HG03575 (cell line): Measurements from ENCODE around the gene STK32C.
"Not testable (repeated sequence)": the region's sequence is repeated elsewhere in the genome, so short reads cannot be mapped to it uniquely, and the experiment has no call there.

Experiments used
- ATAC-seq: cut with Tn5 transposase; IDR thresholded peaks from one replicate; pipeline ENCODE4 v1.9.1; 2021; ENCODE audit not compliant: unreplicated experiment, insufficient number of reproducible peaks, low FRiP score; ENCODE audit errors: extremely low read depth

The STK32C gene

DNA sequence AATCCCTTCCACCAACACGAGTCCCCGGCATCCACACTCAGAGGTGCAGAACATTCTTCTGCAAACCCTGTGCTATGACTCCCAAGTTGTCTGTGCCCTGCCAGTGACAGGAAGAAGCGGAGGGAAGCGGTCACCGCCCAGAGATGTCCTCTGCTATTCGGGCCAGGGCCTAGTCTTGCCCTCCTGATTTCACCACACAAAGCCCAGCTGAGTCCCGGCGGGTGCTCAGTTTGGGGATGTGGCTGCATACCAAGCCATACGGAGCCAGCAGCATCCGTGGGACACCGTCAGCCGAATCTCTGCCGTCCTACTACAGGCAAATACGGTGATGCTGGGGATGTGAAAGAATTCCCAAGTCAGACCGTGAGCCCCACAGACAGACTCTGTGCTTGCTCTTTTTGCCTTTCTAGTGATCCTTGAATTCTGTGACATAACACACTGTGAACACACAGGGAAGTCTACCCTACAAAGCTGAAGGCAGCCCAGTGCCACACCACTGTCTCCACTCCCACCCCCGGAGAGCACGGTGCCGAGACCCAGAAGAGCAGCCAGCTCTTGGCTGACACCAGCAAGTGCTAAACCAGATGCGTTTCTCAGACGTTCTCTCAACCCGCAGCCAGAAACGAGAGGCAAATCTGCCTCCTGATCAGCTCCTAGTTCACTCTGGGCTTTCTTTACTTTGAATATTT, 2.0 kb downstream of the STK32C start:
- ATAC-seq = no peak

- ATAC-seq = no peak
Measured at GRCh38 chr10:132304756-132305509, 2.8 kb downstream of the STK32C start.

DNA sequence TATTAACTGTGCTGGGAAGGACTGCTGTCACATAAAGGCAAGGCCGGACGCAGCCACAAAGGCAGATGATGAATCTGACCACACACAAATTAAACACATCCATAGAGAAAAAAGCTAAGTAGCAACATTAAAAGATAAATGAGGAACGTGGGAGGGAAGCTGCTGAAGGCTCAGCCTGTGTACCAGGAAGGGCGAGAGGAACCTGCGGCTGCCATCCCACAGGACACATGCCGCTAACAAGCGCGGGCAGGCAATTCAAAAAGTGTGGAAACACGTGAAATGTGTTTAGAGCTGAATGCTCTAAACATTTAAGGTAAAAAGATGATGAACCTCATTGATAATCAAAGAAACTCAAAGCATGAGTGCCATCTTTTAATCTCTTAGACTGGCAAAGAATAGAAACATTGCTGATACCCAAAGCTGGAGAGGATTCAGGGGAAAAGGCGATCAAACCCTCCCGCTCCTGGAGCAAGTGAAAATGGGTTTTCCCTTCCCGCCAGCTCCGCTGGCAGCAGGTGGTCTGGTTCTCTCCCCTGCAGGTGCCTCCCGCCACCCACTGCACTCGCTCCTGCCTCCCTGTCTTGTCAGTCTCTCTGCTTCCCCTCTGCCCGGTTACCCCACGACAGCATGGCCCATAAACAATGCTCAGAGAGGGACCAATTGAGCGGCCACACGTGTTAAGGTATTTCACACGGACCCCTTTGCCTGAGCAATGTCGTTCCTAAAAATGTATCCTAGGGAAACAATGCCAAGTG, 4.2 kb downstream of the STK32C start:
- no peak for ATAC-seq

DNA sequence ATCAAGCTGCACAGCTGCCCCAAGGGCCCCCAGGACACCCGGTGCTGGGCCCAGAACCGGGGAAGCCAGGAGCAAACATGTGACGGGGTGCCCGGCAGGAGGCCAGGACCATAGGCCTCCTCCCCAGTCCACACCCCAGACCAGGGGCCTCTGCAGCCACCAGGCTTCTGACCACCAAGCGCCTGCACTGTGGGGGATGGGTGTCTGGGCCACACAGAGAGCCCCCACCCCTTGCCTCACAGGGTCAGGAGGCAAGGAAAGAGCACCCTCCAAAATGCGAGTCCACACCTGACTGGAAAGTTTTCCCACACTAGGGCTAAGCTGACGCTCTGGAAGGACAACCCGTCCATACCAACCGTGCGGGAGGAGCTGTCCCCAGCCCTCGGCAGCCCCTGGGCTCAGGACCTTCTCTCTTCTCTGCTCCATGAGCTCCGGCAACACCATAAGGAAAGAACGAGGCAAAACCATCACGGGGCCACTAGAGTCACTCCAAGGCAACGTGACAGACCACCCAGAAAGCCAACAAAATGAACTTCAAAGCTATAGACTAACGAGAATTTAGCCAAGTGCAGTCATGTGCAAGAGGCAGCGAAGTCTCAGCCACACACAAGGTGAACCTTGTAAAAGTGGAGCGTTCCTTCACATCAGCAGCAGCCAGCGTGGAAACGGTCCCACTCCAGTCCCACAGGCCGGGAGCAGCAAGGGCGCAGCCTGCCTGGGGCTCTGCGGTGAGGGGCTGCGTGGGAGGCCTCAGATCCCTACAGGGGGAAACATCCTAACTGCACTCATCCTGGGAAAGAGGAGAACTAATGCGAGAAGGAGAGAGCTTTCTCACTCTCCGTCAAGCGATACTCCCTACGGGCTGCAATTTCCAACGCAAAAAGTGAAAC, 5.1 kb downstream of the STK32C start:
- ATAC-seq = no peak

GRCh38 chr10:132301371-132302330, 6.1 kb downstream of the STK32C start:
- ATAC-seq = no peak

GRCh38 chr10:132300582-132300981, 7.2 kb downstream of the STK32C start:
- ATAC-seq = no peak

GRCh38 chr10:132299371-132300336, 8.1 kb downstream of the STK32C start:
- no peak for ATAC-seq

DNA sequence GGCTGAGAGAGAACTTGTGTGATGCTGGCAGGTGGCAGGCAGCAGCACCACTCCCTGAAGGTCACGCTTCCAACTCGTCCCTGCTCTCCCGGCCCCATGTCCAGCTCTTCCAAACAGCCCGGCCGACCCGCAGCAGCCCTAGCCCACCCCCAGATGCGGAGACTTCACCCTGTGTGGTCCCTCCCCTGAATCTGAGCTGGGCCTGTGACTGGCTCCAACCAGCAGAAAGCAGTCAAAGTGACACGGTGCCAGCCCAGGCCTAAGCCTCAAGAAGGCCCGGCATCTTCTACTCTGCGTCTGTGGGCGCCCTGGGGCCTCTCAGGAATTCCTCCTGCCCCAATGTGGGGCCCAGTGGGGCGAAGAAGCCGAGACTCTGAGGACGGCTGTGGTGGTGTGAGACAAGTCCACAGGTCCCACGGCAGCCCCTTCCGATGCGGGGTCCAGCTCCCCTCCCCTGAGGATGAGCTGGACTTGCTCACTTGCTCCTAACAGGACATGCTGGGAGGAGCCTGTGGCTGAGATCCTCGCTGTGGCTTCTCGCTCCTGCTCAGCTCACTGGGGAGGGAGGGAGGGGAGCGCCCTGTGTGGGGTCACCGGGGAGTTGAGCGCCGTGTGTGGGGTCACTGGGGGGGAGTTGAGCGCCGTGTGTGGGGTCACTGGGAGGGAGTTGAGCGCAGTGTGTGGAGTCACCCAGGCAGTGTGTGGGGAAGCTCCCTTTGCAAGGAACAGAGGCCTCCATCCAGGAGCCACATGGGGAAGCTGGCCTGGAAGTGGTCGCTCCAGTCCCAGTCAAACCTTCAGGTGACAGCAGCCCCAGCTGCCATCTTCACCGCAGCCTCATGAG, 9.5 kb downstream of the STK32C start:
- no peak for ATAC-seq

GRCh38 chr10:132297526-132297925, 10.2 kb downstream of the STK32C start:
- ATAC-seq = no peak

- ATAC-seq = no peak
Measured at GRCh38 chr10:132296666-132297443, 10.9 kb downstream of the STK32C start.

DNA sequence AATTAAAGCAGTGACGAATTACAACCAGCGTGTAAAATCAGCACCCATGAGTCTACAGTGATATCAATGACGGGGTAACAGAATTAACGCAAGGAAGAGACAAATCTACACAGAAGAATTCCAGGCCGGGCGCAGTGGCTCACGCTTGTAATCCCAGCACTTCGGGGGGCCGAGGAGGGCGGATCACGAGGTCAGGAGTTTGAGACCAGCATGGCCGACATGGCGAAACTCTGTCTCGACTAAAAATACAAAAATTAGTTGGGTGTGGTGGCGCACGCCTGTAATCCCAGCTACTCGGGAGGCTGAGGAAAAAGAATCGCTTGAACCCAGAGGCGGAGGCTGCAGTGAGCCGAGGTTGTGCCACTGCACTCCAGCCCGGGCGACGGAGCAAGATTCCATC, 12.3 kb downstream of the STK32C start:
- ATAC-seq = not testable (repeated sequence)

DNA sequence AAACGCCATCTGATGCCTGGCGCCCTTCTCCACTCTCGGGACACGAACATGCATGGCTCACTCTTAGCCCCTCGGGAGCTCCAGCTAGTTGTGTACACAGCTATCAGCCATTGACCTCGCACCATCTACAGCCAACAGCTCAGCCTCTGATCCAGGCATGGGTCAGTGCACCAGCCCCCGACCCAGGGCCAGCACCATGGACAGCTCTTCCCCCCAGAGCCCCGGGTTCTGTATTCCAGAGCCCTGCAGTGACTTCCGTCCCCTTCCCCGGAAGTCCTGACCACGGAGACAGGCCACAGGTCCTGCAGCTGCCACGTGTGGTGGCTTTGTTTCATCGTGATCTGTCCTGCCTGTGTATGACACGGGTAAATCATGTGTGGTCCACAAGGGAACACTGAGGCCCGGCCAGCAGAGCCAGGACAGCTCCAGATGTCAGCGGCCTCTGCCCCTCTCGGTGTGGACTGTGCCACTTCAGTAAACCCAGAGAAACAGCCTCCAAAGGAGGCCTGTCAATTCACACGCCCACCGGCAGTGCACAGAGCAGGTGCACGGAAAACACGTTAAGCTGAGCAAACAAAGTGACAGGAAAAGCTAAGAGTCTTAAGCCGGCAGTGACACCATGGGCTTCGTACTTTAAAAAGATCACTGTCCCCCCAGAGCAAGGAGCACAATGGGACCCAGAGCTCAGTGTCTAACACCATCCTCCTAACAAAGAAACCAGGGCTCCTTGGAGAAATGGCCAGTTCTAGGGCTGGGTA, 13.0 kb downstream of the STK32C start:
- ATAC-seq = no peak

DNA sequence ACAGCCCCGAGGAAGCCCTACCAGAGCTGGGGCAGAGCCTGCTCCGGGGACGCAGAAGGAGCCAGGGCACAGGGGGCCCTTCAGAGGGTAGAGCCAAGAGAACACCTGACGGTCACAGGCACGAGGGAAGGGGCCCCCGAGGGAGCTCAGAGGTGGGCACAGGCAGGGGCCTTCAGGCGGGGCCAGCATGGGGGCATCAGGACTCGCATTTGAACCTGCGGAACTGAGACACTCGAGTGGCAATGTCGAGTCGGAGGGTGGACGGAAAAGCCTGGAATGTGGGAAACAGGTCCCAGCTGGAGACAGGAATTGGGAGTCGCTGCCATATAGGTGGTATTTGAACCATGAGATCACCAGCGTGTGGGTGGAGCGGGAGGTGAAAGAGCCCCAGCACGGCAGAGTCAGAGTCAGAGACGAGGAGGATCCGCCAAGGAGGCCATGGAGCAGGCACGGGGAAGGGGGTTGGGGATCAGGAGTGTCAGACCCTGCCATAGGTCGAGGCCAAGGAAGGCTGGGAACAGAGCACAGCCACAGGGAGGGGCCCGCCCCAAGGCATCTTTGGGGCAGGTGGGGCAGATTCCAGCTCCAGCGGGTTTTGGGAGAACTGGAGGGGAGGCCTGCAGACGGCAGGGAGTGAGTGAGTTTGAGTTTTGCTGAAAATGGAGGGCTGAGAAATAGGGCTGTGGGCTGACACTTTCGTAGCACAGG, 13.8 kb downstream of the STK32C start:
- ATAC-seq = no peak

- ATAC-seq = no peak
Measured at GRCh38 chr10:132293201-132293812, 14.4 kb downstream of the STK32C start.
